SK-N-SH treated with all-trans-retinoic acid at 6 μM for 48 hours (cell line): ENCODE measurements around the gene USP22.

Experiments
- ATAC-seq: fragments of 200-7000 bp; cut with Tn5 transposase; 3 replicates; pipeline ENCODE4 v1.9.1; 2020; ENCODE audit warnings: mild to moderate bottlenecking, moderate library complexity
- CSDC2 ChIP-seq: fragments of 250-450 bp; sonication (Bioruptor Pico); IDR thresholded peaks from 2 replicates; pipeline ENCODE4 v1.5.0; 2020; ENCODE audit warnings: mild to moderate bottlenecking, moderate library complexity
- ESRRG ChIP-seq: fragments of 250-450 bp; sonication (Bioruptor Pico); IDR thresholded peaks from 2 replicates; pipeline ENCODE4 v1.6.1; 2021; ENCODE audit warnings: mild to moderate bottlenecking
- GLIS3 ChIP-seq: fragments of 250-450 bp; sonication (Bioruptor Pico); IDR thresholded peaks from 2 replicates; pipeline ENCODE4 v1.5.0; 2020; ENCODE audit warnings: mild to moderate bottlenecking, moderate library complexity
- ISL1 ChIP-seq: fragments of 250-450 bp; sonication (Bioruptor Pico); IDR thresholded peaks from 2 replicates; pipeline ENCODE4 v2.1.2; 2022; ENCODE audit warnings: mild to moderate bottlenecking, moderate library complexity
- OSR1 ChIP-seq: fragments of 250-450 bp; sonication (Bioruptor Pico); IDR thresholded peaks from 2 replicates; pipeline ENCODE4 v1.8.0; 2022; ENCODE audit warnings: moderate library complexity, mild to moderate bottlenecking, inconsistent platforms
- PPARA ChIP-seq: fragments of 250-450 bp; sonication (Bioruptor Pico); IDR thresholded peaks from 2 replicates; pipeline ENCODE4 v1.5.0; 2020; ENCODE audit warnings: mild to moderate bottlenecking, borderline replicate concordance
- SNAI2 ChIP-seq: fragments of 250-450 bp; sonication (Bioruptor Pico); IDR thresholded peaks from 2 replicates; pipeline ENCODE4 v1.5.0; 2020; ENCODE audit warnings: mild to moderate bottlenecking, moderate library complexity
- TCF4 ChIP-seq: fragments of 250-450 bp; sonication (Bioruptor Pico); IDR thresholded peaks from 2 replicates; pipeline ENCODE4 v1.8.0; 2021; ENCODE audit warnings: mild to moderate bottlenecking, moderate library complexity, borderline replicate concordance
- TOX ChIP-seq: fragments of 250-450 bp; sonication (Bioruptor Pico); IDR thresholded peaks from 2 replicates; pipeline ENCODE4 v1.8.0; 2021; ENCODE audit warnings: mild to moderate bottlenecking, moderate library complexity, borderline replicate concordance
- ZC3H10 ChIP-seq: fragments of 250-450 bp; sonication (Bioruptor Pico); IDR thresholded peaks from 2 replicates; pipeline ENCODE4 v1.5.1; 2021; ENCODE audit warnings: mild to moderate bottlenecking, moderate library complexity
- ZFP3 ChIP-seq: fragments of 250-450 bp; sonication (Bioruptor Pico); IDR thresholded peaks from 2 replicates; pipeline ENCODE4 v1.5.0; 2020; ENCODE audit warnings: mild to moderate bottlenecking, moderate library complexity
- ZFP30 ChIP-seq: fragments of 450-650 bp; formaldehyde crosslinking; IDR thresholded peaks from 2 replicates; pipeline ENCODE4 v1.5.0; 2022; ENCODE audit warnings: mild to moderate bottlenecking, moderate library complexity
- ZNF565 ChIP-seq: fragments of 450-650 bp; formaldehyde crosslinking; conservative IDR thresholded peaks from 2 replicates; pipeline ENCODE4 v1.5.0; 2020; ENCODE audit warnings: low read depth, mild to moderate bottlenecking, moderate library complexity
- ZNF70 ChIP-seq: fragments of 450-650 bp; formaldehyde crosslinking; IDR thresholded peaks from 2 replicates; pipeline ENCODE4 v1.5.0; 2020; ENCODE audit warnings: mild to moderate bottlenecking, moderate library complexity
- ZNF8 ChIP-seq: fragments of 450-650 bp; formaldehyde crosslinking; IDR thresholded peaks from 2 replicates; pipeline ENCODE4 v1.5.0; 2020; ENCODE audit warnings: mild to moderate bottlenecking, moderate library complexity
- TF ChIP-seq, protein P1 (sequence below): fragments of 250-450 bp; sonication (Bioruptor Pico); IDR thresholded peaks from 2 replicates; pipeline ENCODE4 v1.5.1; 2021; ENCODE audit warnings: mild to moderate bottlenecking, moderate library complexity
- TF ChIP-seq, protein P2 (sequence below): fragments of 250-450 bp; sonication (Bioruptor Pico); IDR thresholded peaks from 2 replicates; pipeline ENCODE4 v1.8.0; 2020; ENCODE audit warnings: mild to moderate bottlenecking, moderate library complexity, borderline replicate concordance
- TF ChIP-seq, protein P3 (sequence below): fragments of 250-450 bp; sonication (Bioruptor Pico); IDR thresholded peaks from 2 replicates; pipeline ENCODE4 v1.5.0; 2020; ENCODE audit warnings: mild to moderate bottlenecking, moderate library complexity
- TF ChIP-seq, protein P4 (sequence below): fragments of 250-450 bp; sonication (Bioruptor Pico); IDR thresholded peaks from 2 replicates; pipeline ENCODE4 v1.5.1; 2020; ENCODE audit warnings: low read depth, mild to moderate bottlenecking, moderate library complexity
- TF ChIP-seq, protein P5 (sequence below): fragments of 250-450 bp; sonication (Bioruptor Pico); IDR thresholded peaks from 2 replicates; pipeline ENCODE4 v1.8.0; 2021; ENCODE audit warnings: low read depth, mild to moderate bottlenecking, moderate library complexity, borderline replicate concordance

USP22 gene

DNA sequence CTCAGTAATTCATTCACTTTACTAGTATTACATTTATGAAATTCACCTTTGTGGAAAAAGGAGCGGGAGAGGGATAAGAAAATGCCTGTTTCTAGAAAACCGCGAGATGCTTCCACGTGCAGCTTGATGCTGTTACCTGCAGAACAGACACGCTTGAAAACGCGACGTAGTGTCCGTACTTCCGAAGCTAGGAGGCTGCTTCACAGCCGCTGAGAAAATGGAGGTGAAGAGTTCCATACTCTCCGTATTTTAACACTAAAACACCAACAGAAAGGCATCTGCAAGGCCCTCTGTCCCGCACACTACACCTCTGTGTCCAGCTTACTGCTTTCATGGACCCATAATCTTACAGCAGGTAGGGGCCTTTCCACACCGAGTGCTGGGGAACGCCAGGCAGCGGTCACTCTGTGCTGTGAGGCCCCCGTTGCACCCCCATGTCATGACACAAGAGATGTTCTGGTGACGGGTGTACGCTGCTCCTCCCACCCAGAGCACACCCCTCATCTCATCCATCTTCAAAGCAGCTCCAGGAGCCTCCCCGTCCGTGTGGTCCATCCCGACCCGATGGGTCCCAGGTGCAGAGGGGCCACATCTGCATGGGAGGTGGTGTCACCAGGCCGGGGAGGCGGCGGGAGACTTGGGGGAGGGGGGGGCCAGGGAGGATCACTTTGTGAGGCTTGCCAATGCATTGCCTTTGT, 40.4 kb downstream of the USP22 start:
- TF ChIP-seq, protein P1, sequence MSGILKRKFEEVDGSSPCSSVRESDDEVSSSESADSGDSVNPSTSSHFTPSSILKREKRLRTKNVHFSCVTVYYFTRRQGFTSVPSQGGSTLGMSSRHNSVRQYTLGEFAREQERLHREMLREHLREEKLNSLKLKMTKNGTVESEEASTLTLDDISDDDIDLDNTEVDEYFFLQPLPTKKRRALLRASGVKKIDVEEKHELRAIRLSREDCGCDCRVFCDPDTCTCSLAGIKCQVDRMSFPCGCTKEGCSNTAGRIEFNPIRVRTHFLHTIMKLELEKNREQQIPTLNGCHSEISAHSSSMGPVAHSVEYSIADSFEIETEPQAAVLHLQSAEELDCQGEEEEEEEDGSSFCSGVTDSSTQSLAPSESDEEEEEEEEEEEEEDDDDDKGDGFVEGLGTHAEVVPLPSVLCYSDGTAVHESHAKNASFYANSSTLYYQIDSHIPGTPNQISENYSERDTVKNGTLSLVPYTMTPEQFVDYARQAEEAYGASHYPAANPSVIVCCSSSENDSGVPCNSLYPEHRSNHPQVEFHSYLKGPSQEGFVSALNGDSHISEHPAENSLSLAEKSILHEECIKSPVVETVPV (CRISPR knock-in tag), result no peak
- TF ChIP-seq ZNF70 (no peak), ZNF565 (no peak)
- TF ChIP-seq, all 23 proteins: peak for 0
- no peak for ATAC-seq

DNA sequence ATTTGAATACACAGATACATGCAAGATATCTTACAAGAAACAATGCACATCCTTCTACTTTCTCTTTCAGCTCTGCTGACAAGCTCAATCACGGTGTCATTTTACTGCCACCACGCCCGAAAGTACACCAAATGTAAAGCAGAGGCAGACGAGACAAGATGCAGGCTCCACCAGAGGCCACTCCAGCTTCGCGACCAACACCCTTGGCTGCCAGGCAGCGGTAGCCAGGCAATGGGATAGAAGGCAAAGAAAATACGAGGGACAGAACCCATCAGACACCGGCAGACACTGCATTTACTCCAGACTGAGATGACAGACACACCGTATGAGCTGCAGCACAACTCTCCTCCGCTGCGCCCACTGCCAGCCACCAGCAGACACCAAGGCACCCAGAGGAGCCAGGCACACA, 41.0 kb downstream of the USP22 start:
- ATAC-seq, result no peak
- TF ChIP-seq ZNF8 (CRISPR knock-in tag) (no peak), ZNF565 (no peak), GLIS3 (CRISPR knock-in tag) (no peak), ESRRG (no peak), ISL1 (CRISPR knock-in tag) (no peak), ZFP3 (CRISPR knock-in tag) (no peak), CSDC2 (CRISPR knock-in tag) (no peak), SNAI2 (CRISPR knock-in tag) (no peak), ZFP30 (CRISPR knock-in tag) (no peak), PPARA (no peak), TOX (CRISPR knock-in tag) (no peak), TCF4 (CRISPR knock-in tag) (no peak), OSR1 (CRISPR knock-in tag) (no peak), ZC3H10 (CRISPR knock-in tag) (no peak)
- TF ChIP-seq, protein P2, sequence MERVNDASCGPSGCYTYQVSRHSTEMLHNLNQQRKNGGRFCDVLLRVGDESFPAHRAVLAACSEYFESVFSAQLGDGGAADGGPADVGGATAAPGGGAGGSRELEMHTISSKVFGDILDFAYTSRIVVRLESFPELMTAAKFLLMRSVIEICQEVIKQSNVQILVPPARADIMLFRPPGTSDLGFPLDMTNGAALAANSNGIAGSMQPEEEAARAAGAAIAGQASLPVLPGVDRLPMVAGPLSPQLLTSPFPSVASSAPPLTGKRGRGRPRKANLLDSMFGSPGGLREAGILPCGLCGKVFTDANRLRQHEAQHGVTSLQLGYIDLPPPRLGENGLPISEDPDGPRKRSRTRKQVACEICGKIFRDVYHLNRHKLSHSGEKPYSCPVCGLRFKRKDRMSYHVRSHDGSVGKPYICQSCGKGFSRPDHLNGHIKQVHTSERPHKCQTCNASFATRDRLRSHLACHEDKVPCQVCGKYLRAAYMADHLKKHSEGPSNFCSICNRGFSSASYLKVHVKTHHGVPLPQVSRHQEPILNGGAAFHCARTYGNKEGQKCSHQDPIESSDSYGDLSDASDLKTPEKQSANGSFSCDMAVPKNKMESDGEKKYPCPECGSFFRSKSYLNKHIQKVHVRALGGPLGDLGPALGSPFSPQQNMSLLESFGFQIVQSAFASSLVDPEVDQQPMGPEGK, result no peak
- TF ChIP-seq, protein P1 (CRISPR knock-in tag), result no peak
- TF ChIP-seq, protein P3, sequence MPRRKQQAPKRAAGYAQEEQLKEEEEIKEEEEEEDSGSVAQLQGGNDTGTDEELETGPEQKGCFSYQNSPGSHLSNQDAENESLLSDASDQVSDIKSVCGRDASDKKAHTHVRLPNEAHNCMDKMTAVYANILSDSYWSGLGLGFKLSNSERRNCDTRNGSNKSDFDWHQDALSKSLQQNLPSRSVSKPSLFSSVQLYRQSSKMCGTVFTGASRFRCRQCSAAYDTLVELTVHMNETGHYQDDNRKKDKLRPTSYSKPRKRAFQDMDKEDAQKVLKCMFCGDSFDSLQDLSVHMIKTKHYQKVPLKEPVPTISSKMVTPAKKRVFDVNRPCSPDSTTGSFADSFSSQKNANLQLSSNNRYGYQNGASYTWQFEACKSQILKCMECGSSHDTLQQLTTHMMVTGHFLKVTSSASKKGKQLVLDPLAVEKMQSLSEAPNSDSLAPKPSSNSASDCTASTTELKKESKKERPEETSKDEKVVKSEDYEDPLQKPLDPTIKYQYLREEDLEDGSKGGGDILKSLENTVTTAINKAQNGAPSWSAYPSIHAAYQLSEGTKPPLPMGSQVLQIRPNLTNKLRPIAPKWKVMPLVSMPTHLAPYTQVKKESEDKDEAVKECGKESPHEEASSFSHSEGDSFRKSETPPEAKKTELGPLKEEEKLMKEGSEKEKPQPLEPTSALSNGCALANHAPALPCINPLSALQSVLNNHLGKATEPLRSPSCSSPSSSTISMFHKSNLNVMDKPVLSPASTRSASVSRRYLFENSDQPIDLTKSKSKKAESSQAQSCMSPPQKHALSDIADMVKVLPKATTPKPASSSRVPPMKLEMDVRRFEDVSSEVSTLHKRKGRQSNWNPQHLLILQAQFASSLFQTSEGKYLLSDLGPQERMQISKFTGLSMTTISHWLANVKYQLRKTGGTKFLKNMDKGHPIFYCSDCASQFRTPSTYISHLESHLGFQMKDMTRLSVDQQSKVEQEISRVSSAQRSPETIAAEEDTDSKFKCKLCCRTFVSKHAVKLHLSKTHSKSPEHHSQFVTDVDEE, result no peak
- TF ChIP-seq, protein P4, sequence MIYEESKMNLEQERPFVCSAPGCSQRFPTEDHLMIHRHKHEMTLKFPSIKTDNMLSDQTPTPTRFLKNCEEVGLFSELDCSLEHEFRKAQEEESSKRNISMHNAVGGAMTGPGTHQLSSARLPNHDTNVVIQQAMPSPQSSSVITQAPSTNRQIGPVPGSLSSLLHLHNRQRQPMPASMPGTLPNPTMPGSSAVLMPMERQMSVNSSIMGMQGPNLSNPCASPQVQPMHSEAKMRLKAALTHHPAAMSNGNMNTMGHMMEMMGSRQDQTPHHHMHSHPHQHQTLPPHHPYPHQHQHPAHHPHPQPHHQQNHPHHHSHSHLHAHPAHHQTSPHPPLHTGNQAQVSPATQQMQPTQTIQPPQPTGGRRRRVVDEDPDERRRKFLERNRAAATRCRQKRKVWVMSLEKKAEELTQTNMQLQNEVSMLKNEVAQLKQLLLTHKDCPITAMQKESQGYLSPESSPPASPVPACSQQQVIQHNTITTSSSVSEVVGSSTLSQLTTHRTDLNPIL (CRISPR knock-in tag), result no peak
- TF ChIP-seq, protein P5, sequence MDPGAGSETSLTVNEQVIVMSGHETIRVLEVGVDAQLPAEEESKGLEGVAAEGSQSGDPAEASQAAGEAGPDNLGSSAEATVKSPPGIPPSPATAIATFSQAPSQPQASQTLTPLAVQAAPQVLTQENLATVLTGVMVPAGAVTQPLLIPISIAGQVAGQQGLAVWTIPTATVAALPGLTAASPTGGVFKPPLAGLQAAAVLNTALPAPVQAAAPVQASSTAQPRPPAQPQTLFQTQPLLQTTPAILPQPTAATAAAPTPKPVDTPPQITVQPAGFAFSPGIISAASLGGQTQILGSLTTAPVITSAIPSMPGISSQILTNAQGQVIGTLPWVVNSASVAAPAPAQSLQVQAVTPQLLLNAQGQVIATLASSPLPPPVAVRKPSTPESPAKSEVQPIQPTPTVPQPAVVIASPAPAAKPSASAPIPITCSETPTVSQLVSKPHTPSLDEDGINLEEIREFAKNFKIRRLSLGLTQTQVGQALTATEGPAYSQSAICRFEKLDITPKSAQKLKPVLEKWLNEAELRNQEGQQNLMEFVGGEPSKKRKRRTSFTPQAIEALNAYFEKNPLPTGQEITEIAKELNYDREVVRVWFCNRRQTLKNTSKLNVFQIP (CRISPR knock-in tag), result no peak
